Hypothalamus (tissue), 51 donors: Measurements from ENCODE around the gene NEMP1.

Source experiments
- DNase-seq, 51 donors: peaks; one replicate each; lab custom pipeline; 2025; lab: John Stamatoyannopoulos, UW

NEMP1 gene

GRCh38 chr12:57107456-57108155 is 29.0 kb upstream of the NEMP1 start:
- no peak for DNase-seq

- DNase-seq, result no peak
These were observed 27.6 kb upstream of the NEMP1 start for GRCh38 chr12:57106021-57106708.

- DNase-seq, result no peak
These were observed 26.6 kb upstream of the NEMP1 start for GRCh38 chr12:57105011-57105753.

- DNase-seq, result no peak
These were observed 25.8 kb upstream of the NEMP1 start for GRCh38 chr12:57104292-57104910.

- no peak for DNase-seq
These were observed 25.3 kb upstream of the NEMP1 start for GRCh38 chr12:57103856-57104255.

GRCh38 chr12:57101892-57102695 is 23.5 kb upstream of the NEMP1 start:
- no peak for DNase-seq

GRCh38 chr12:57099766-57100165 is 21.2 kb upstream of the NEMP1 start:
- DNase-seq, result no peak

GRCh38 chr12:57099047-57099714 is 20.6 kb upstream of the NEMP1 start:
- DNase-seq, result no peak

GRCh38 chr12:57098546-57098945 is 20.0 kb upstream of the NEMP1 start:
- DNase-seq, result no peak

GRCh38 chr12:57097554-57097835 is 18.9 kb upstream of the NEMP1 start:
- no peak for DNase-seq

- no peak for DNase-seq
These were observed 18.4 kb upstream of the NEMP1 start for GRCh38 chr12:57096748-57097553.

- DNase-seq, result peak in 2 of 51 donors; percentile 25 to 27
These were observed 17.5 kb upstream of the NEMP1 start for GRCh38 chr12:57096099-57096572.

- no peak for DNase-seq
These were observed 16.8 kb upstream of the NEMP1 start for GRCh38 chr12:57095440-57095839.

GRCh38 chr12:57094208-57095160 is 15.9 kb upstream of the NEMP1 start:
- peak in 1 of 51 donors; percentile 57 for DNase-seq

- DNase-seq, result peak in 17 of 51 donors; percentile 4 to 57 (median 22)
These were observed 15.0 kb upstream of the NEMP1 start for GRCh38 chr12:57093415-57094207.

- peak in 1 of 51 donors; percentile 16 for DNase-seq
These were observed 14.4 kb upstream of the NEMP1 start for GRCh38 chr12:57092876-57093414.

- no peak for DNase-seq
These were observed 13.9 kb upstream of the NEMP1 start for GRCh38 chr12:57092529-57092862.
